BLaER1 (cell line): ENCODE measurements around the gene MOV10L1.
"Not testable (repeated sequence)": the region's sequence is repeated elsewhere in the genome, so short reads cannot be mapped to it uniquely, and the experiment has no call there.

Experiments
- H3K27ac ChIP-seq: shearing (Covaris generic); formaldehyde crosslinking; 2 replicates; pipeline ENCODE4 v1.8.1; 2022
- H3K27me3 ChIP-seq: shearing (Covaris generic); formaldehyde crosslinking; 2 replicates; pipeline ENCODE4 v1.8.1; 2022
- H3K36me3 ChIP-seq: shearing (Covaris generic); formaldehyde crosslinking; 2 replicates; pipeline ENCODE4 v1.8.1; 2022
- H3K4me1 ChIP-seq: shearing (Covaris generic); formaldehyde crosslinking; 2 replicates; pipeline ENCODE4 v1.8.1; 2022
- H3K4me2 ChIP-seq: shearing (Covaris generic); formaldehyde crosslinking; 2 replicates; pipeline ENCODE4 v1.8.1; 2022
- H3K4me3 ChIP-seq: shearing (Covaris generic); formaldehyde crosslinking; 2 replicates; pipeline ENCODE4 v1.8.1; 2022
- H3K9ac ChIP-seq: shearing (Covaris generic); formaldehyde crosslinking; 2 replicates; pipeline ENCODE4 v1.8.1; 2022
- H3K9me3 ChIP-seq: shearing (Covaris generic); formaldehyde crosslinking; 2 replicates; pipeline ENCODE4 v1.8.1; 2022
- H4K20me1 ChIP-seq: shearing (Covaris generic); formaldehyde crosslinking; 2 replicates; pipeline ENCODE4 v1.8.1; 2022
- Cebpa-rat ChIP-seq: shearing (Covaris generic); IDR thresholded peaks from 2 replicates; pipeline ENCODE4 v1.8.1; 2022

MOV10L1 gene

GRCh38 chr22:50134481-50134880 is 44.7 kb downstream of the MOV10L1 start:
- Histone ChIP-seq H3K4me1 (peaks cover 13% of the 10 kb centered on the region), H3K27me3 (no peaks in the 10 kb centered on the region), H3K9me3 (no peaks in the 10 kb centered on the region), H4K20me1 (no peaks in the 10 kb centered on the region), H3K36me3 (no peaks in the 10 kb centered on the region), H3K4me2 (no peak overlapping the region), H3K27ac (no peak overlapping the region), H3K4me3 (no peak overlapping the region), H3K9ac (no peak overlapping the region)
- no peak for TF ChIP-seq Cebpa-rat

GRCh38 chr22:50136581-50137015 is 46.8 kb downstream of the MOV10L1 start:
- no peaks in the 10 kb centered on the region for H3K36me3 ChIP-seq
- no peak overlapping the region for H3K27ac ChIP-seq
- H3K4me2 ChIP-seq: no peak overlapping the region
- no peak overlapping the region for H3K9ac ChIP-seq
- no peaks in the 10 kb centered on the region for H4K20me1 ChIP-seq
- H3K4me3 ChIP-seq: no peak overlapping the region
- no peaks in the 10 kb centered on the region for H3K9me3 ChIP-seq
- TF ChIP-seq Cebpa-rat: no peak
- peaks cover 20% of the 10 kb centered on the region for H3K4me1 ChIP-seq
- no peaks in the 10 kb centered on the region for H3K27me3 ChIP-seq

GRCh38 chr22:50137277-50137676 is 47.5 kb downstream of the MOV10L1 start:
- not testable (repeated sequence) for H3K9me3 ChIP-seq, H3K27me3 ChIP-seq, H3K4me2 ChIP-seq, H4K20me1 ChIP-seq, H3K9ac ChIP-seq, H3K36me3 ChIP-seq, H3K27ac ChIP-seq, H3K4me3 ChIP-seq
- H3K4me1 ChIP-seq: peaks cover 20% of the 10 kb centered on the region

GRCh38 chr22:50138041-50138440 is 48.2 kb downstream of the MOV10L1 start:
- Histone ChIP-seq H3K9me3 (no peaks in the 10 kb centered on the region), H3K27me3 (no peaks in the 10 kb centered on the region), H3K27ac (no peak overlapping the region), H3K4me2 (peak overlapping the region; percentile 12), H4K20me1 (no peaks in the 10 kb centered on the region), H3K9ac (no peak overlapping the region), H3K36me3 (no peaks in the 10 kb centered on the region), H3K4me3 (no peak overlapping the region), H3K4me1 (peaks cover 20% of the 10 kb centered on the region)
- TF ChIP-seq Cebpa-rat: no peak

- Histone ChIP-seq H3K9ac (no peak overlapping the region), H3K36me3 (no peaks in the 10 kb centered on the region), H3K27me3 (no peaks in the 10 kb centered on the region), H3K4me3 (no peak overlapping the region), H3K9me3 (no peaks in the 10 kb centered on the region), H4K20me1 (no peaks in the 10 kb centered on the region), H3K4me2 (no peak overlapping the region), H3K27ac (no peak overlapping the region), H3K4me1 (peaks cover 20% of the 10 kb centered on the region)
- no peak for TF ChIP-seq Cebpa-rat
Observed at GRCh38 chr22:50138988-50139387, 49.2 kb downstream of the MOV10L1 start.

- H3K9ac ChIP-seq: no peak overlapping the region
- no peak overlapping the region for H3K27ac ChIP-seq
- H3K9me3 ChIP-seq: no peaks in the 10 kb centered on the region
- H3K4me1 ChIP-seq: peaks cover 20% of the 10 kb centered on the region
- H4K20me1 ChIP-seq: no peaks in the 10 kb centered on the region
- H3K36me3 ChIP-seq: no peaks in the 10 kb centered on the region
- no peak for TF ChIP-seq Cebpa-rat
- H3K4me3 ChIP-seq: no peak overlapping the region
- H3K27me3 ChIP-seq: no peaks in the 10 kb centered on the region
- H3K4me2 ChIP-seq: no peak overlapping the region; the same call in 1 of the 2 replicates
Observed at GRCh38 chr22:50139843-50140415, 50.1 kb downstream of the MOV10L1 start.

GRCh38 chr22:50140615-50141014 is 50.8 kb downstream of the MOV10L1 start:
- Histone ChIP-seq H3K27ac (no peak overlapping the region), H3K27me3 (no peaks in the 10 kb centered on the region), H3K9me3 (no peaks in the 10 kb centered on the region), H4K20me1 (no peaks in the 10 kb centered on the region), H3K36me3 (no peaks in the 10 kb centered on the region), H3K9ac (no peak overlapping the region), H3K4me1 (peaks cover 20% of the 10 kb centered on the region), H3K4me3 (no peak overlapping the region), H3K4me2 (no peak overlapping the region)
- TF ChIP-seq Cebpa-rat: peak; percentile 37; the same call in 1 of the 2 replicates

- TF ChIP-seq Cebpa-rat: no peak
- Histone ChIP-seq H3K36me3 (no peaks in the 10 kb centered on the region), H3K4me2 (no peak overlapping the region), H4K20me1 (no peaks in the 10 kb centered on the region), H3K9ac (no peak overlapping the region), H3K4me1 (peaks cover 20% of the 10 kb centered on the region), H3K27ac (no peak overlapping the region), H3K27me3 (no peaks in the 10 kb centered on the region), H3K9me3 (no peaks in the 10 kb centered on the region), H3K4me3 (no peak overlapping the region)
Observed at GRCh38 chr22:50141462-50141861, 51.7 kb downstream of the MOV10L1 start.

- no peaks in the 10 kb centered on the region for H3K9me3 ChIP-seq
- TF ChIP-seq Cebpa-rat: no peak
- no peak overlapping the region for H3K4me3 ChIP-seq
- H3K4me2 ChIP-seq: no peak overlapping the region
- no peaks in the 10 kb centered on the region for H4K20me1 ChIP-seq
- H3K4me1 ChIP-seq: peaks cover 20% of the 10 kb centered on the region
- H3K9ac ChIP-seq: no peak overlapping the region
- H3K27ac ChIP-seq: no peak overlapping the region
- H3K27me3 ChIP-seq: no peaks in the 10 kb centered on the region
- no peaks in the 10 kb centered on the region for H3K36me3 ChIP-seq
Observed at GRCh38 chr22:50141891-50142363, 52.1 kb downstream of the MOV10L1 start.

GRCh38 chr22:50143096-50143495 is 53.3 kb downstream of the MOV10L1 start:
- no peak for TF ChIP-seq Cebpa-rat
- Histone ChIP-seq H3K4me3 (no peak overlapping the region), H4K20me1 (no peaks in the 10 kb centered on the region), H3K4me2 (no peak overlapping the region), H3K4me1 (peaks cover 23% of the 10 kb centered on the region), H3K27ac (no peak overlapping the region), H3K9me3 (no peaks in the 10 kb centered on the region), H3K27me3 (no peaks in the 10 kb centered on the region), H3K9ac (no peak overlapping the region), H3K36me3 (no peaks in the 10 kb centered on the region)
